Ectodermal cell (in vitro differentiated cells): Measurements from ENCODE around the gene TCP11.

Experiments
- H3K27ac ChIP-seq: 2 replicates; pipeline ENCODE4 v1.7.0; 2013; ENCODE audit warnings: mild to moderate bottlenecking, low read depth, low read length; ENCODE audit not compliant: insufficient read depth, poor library complexity, severe bottlenecking
- H3K27me3 ChIP-seq: 2 replicates; pipeline ENCODE4 v1.7.0; 2013; ENCODE audit warnings: mild to moderate bottlenecking, low read length; ENCODE audit not compliant: insufficient read depth, control insufficient read depth, poor library complexity, severe bottlenecking
- H3K36me3 ChIP-seq: one replicate; pipeline ENCODE4 v1.7.0; 2013; ENCODE audit warnings: low read length; ENCODE audit not compliant: control insufficient read depth, insufficient read depth
- H3K4me1 ChIP-seq: one replicate; pipeline ENCODE4 v1.7.0; 2013; ENCODE audit warnings: low read length; ENCODE audit not compliant: control insufficient read depth, insufficient read depth
- H3K4me3 ChIP-seq: 2 replicates; pipeline ENCODE4 v1.7.0; 2013; ENCODE audit warnings: low read depth, low read length, control low read depth; ENCODE audit not compliant: insufficient read depth
- H3K9me3 ChIP-seq: 2 replicates; pipeline ENCODE4 v1.7.0; 2013; ENCODE audit warnings: mild to moderate bottlenecking, low read length, moderate library complexity; ENCODE audit not compliant: control insufficient read depth
- WGBS, 2 experiments: methylation state at CpG; one replicate each; pipeline ENCODE4 v1.1.7; 2013; ENCODE audit warnings: missing lambda C conversion rate in 2 of 2; 5-methylcytosine and 5-hydroxymethylcytosine counted together

Gene TCP11

GRCh38 chr6:35181308-35181932 is 40.3 kb upstream of the TCP11 start:
- Histone ChIP-seq H3K36me3 (no peaks in the 10 kb centered on the region), H3K27ac (no peak overlapping the region), H3K4me1 (peaks cover 10% of the 10 kb centered on the region), H3K27me3 (peaks cover 9% of the 10 kb centered on the region), H3K4me3 (no peak overlapping the region), H3K9me3 (no peaks in the 10 kb centered on the region)
- 70 to 74% methylated on average over 5 of the region's 5 CpGs for WGBS, 2 experiments

- H3K4me3 ChIP-seq: no peak overlapping the region
- H3K4me1 ChIP-seq: peaks cover 10% of the 10 kb centered on the region
- H3K27me3 ChIP-seq: peaks cover 9% of the 10 kb centered on the region
- H3K27ac ChIP-seq: no peak overlapping the region
- WGBS, 2 experiments: 93 to 94% methylated on average over 2 of the region's 2 CpGs
- H3K9me3 ChIP-seq: no peaks in the 10 kb centered on the region
- H3K36me3 ChIP-seq: no peaks in the 10 kb centered on the region
Observed at GRCh38 chr6:35179901-35180535, 38.9 kb upstream of the TCP11 start.

DNA sequence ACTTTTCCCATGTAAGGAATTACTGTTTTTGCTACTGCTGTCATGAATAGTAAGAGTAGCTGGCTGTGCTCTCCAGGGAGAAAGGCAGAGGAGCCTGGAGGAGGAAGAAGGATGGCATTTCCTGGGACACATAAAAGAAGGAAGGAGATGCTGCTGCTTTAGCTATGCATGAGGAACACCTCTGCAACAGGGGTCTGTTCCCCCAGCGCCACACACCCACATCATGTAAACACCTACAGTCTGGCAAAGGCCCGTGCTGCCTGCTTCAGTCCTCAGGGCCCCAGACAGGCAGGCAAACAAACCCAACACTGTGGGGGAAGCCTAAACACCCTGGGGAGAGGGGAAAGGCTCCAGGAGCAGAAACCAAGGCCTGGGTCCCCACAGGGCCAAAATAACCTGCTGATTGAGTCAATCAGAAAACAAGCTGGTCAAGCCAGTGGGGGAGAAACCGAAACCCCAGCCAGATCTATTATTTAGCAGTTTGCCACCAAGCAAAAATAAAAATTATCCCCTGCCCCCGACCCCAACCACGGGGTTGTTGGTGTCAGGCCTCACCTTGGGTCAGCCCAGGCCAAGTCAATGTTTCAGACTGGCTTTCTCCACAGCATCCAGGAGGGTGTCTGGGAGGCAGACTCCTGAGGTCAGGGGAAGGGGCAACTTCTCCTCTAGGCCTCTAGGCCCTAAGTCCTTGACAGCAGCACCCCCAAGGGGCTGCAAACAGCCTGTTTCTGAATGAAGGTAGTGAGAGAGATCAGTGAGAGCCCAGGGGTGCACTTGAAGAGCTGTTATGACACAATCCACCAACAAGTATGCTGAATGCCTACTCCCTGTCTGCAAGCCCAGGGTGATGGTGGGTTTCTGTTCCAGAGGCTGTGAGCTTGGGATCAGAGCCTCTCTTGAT is 38.0 kb upstream of the TCP11 start:
- Histone ChIP-seq H3K27ac (no peak overlapping the region), H3K9me3 (no peaks in the 10 kb centered on the region), H3K4me1 (peaks cover 10% of the 10 kb centered on the region), H3K4me3 (no peak overlapping the region), H3K36me3 (no peaks in the 10 kb centered on the region), H3K27me3 (peaks cover 9% of the 10 kb centered on the region)
- WGBS, 2 experiments: 74 to 81% methylated on average over 5 of the region's 5 CpGs

- peaks cover 9% of the 10 kb centered on the region for H3K27me3 ChIP-seq
- no peaks in the 10 kb centered on the region for H3K36me3 ChIP-seq
- H3K4me3 ChIP-seq: no peak overlapping the region
- no peaks in the 10 kb centered on the region for H3K9me3 ChIP-seq
- no peak overlapping the region for H3K27ac ChIP-seq
- peaks cover 15% of the 10 kb centered on the region for H3K4me1 ChIP-seq
- 87 to 94% methylated on average over 2 of the region's 2 CpGs for WGBS, 2 experiments
Observed at GRCh38 chr6:35178012-35178411, 36.9 kb upstream of the TCP11 start.

GRCh38 chr6:35177596-35177995 is 36.5 kb upstream of the TCP11 start:
- Histone ChIP-seq H3K27ac (no peak overlapping the region), H3K4me1 (peaks cover 15% of the 10 kb centered on the region), H3K36me3 (no peaks in the 10 kb centered on the region), H3K4me3 (no peak overlapping the region), H3K27me3 (peaks cover 9% of the 10 kb centered on the region), H3K9me3 (no peaks in the 10 kb centered on the region)
- 93 to 96% methylated on average over 2 of the region's 2 CpGs for WGBS, 2 experiments

GRCh38 chr6:35177157-35177556 is 36.0 kb upstream of the TCP11 start:
- Histone ChIP-seq H3K9me3 (no peaks in the 10 kb centered on the region), H3K36me3 (no peaks in the 10 kb centered on the region), H3K4me1 (peaks cover 15% of the 10 kb centered on the region), H3K4me3 (no peak overlapping the region), H3K27ac (no peak overlapping the region), H3K27me3 (peaks cover 8% of the 10 kb centered on the region)
- 84 to 90% methylated on average over 3 of the region's 3 CpGs for WGBS, 2 experiments

- Histone ChIP-seq H3K27me3 (peaks cover under 1% of the 10 kb centered on the region), H3K4me3 (no peak overlapping the region), H3K4me1 (peaks cover 15% of the 10 kb centered on the region), H3K9me3 (no peaks in the 10 kb centered on the region), H3K36me3 (no peaks in the 10 kb centered on the region), H3K27ac (no peak overlapping the region)
- WGBS, 2 experiments: 80 to 86% methylated on average over 3 of the region's 3 CpGs
Observed at GRCh38 chr6:35176301-35177024, 35.3 kb upstream of the TCP11 start.

- no peaks in the 10 kb centered on the region for H3K9me3 ChIP-seq
- H3K4me3 ChIP-seq: no peak overlapping the region
- H3K27ac ChIP-seq: no peak overlapping the region
- no peaks in the 10 kb centered on the region for H3K36me3 ChIP-seq
- WGBS, 2 experiments: 98 to 100% methylated on average over 1 to 4 of the region's 4 CpGs
- no peaks in the 10 kb centered on the region for H3K27me3 ChIP-seq
- peaks cover 8% of the 10 kb centered on the region for H3K4me1 ChIP-seq
Observed at GRCh38 chr6:35174501-35174900, 33.4 kb upstream of the TCP11 start.

DNA sequence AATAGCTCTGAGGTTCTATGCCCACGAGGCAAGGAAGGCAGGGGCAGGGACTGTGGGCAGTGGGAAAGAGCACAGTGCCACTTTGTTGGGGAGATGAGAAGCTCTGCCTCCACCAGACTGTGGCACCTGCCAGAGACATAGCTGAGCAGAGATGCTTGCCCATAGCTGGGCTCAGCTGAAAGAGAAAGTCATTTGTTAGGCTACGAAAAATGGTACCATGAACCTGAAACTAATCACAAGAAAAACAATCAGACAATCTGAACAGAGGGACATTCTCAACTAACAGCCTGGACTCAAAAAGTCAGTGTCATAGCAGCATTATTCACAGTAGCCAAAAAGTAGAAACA is 32.9 kb upstream of the TCP11 start:
- Histone ChIP-seq H3K27ac (no peak overlapping the region), H3K4me3 (no peak overlapping the region), H3K4me1 (peaks cover 8% of the 10 kb centered on the region), H3K36me3 (no peaks in the 10 kb centered on the region), H3K9me3 (no peaks in the 10 kb centered on the region), H3K27me3 (no peaks in the 10 kb centered on the region)
- WGBS, 2 experiments: 81 to 91% methylated on average over 2 of the region's 2 CpGs
